DMS53 treated with DMSO at 0.1 percent for 48 hours (cell line): ENCODE data around the gene SPON1.
"Not testable (repeated sequence)": the region's sequence is repeated elsewhere in the genome, so short reads cannot be mapped to it uniquely, and the experiment has no call there.

Experiments
- DNase-seq: peaks from one replicate; lab custom pipeline; 2025; ENCODE audit not compliant: unreplicated experiment; lab: John Stamatoyannopoulos, UW

SPON1 gene

DNA sequence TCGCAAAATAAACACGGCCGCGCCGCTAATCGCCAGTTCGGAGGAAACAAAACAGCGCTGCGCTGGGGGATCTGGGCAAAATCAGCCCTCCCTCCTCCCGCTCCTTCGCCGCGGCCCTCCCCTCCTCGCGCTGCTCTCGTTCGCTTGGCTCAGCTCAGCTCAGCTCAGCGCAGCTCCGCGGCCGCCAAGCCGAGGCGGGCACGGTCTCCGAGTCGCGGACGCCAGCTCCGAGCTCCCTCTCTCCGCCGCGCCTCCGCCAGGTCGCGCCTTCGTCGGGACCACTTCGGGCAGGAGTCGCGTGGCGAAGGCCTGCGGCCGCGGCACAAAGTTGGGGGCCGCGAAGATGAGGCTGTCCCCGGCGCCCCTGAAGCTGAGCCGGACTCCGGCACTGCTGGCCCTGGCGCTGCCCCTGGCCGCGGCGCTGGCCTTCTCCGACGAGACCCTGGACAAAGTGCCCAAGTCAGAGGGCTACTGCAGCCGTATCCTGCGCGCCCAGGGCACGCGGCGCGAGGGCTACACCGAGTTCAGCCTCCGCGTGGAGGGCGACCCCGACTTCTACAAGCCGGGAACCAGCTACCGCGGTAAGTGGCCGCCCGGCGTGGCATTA, at the start of gene SPON1:
TSS of gene SPON1 (plus strand) at position 162 of the 607 bp plus-strand sequence. CDS start at position 344, 182 bp downstream.
- no peak for DNase-seq

DNA sequence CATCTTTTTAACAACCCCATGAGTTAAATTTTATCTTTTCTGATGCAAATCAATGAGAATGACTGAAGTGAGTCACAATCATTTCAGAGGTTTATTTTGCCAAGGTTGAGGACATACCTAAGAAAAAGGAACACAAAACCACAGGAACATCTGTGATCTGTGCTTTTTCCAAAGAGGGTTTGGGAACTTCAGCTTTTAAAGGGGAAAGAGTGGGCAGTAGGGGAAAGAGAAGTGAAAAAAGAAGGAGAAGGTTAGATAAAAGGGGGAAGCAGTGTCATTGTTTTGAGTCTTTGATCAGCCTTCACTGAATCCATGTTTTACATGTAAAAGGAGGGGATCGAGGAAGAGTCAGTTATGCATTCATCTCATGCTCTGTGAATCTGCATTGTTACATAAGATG, 45.3 kb upstream of the SPON1 start:
- no peak for DNase-seq

GRCh38 chr11:13917904-13918303, 44.6 kb upstream of the SPON1 start:
- DNase-seq, result no peak

DNA sequence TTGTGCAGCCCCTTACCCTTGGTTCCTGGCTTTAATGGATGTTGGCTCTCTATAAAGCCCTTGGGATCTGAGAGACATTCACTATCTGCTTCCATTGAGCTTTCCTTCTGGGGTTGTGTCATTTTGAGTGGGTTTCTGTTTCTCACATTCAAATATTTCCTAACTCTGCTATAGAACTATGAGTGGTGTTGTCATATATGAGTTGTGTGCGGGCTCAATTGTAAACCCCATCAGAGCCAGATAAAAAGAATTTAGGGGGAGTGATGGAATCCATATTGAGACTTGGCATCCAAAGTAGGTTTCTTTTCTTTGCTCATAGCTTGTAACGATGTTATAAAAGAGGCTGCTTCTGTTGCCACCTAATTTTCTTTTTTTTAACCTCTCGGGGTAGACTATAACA, 41.8 kb upstream of the SPON1 start:
- no peak for DNase-seq

DNA sequence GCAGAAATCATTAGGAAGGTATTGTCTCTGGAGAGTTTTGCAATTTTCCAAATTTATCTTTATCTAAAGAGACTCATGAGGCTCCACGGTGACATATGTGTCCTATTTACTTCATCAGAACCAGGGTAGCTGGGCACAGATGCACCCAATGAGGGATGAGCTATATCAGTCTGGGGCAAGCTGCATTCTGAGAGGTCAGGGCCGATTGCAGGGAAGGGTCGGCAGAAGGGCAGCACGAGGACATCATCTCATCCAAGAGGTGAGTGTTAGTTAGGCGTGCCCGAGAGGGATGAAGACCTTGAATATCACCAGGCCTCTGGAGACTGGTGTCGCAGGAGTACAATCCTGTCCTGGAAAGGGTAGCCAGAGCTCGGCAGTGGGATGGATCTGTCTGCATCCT, 41.0 kb upstream of the SPON1 start:
- DNase-seq, result no peak

DNA sequence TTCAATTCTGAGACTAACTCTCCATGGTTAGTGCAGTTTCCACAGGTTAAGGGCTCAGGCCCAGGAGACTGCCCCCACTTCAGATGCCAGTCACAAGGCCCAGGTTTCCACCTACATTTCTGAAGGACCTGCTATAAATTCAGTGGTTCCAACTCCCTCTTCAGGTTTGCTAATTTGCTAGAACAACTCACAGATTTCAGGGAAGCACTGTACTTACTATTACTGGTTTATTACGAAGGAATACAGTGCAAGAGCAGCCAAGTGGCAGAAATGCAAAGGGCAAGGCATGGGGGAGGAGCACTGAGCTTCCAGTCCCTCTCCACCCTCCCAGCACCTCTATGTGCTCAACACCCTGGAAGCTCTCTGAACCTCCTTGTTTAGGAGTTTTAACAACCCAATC, 39.3 kb upstream of the SPON1 start:
- no peak for DNase-seq

- DNase-seq, result no peak
Measured at GRCh38 chr11:13923716-13924650, 38.5 kb upstream of the SPON1 start.

DNA sequence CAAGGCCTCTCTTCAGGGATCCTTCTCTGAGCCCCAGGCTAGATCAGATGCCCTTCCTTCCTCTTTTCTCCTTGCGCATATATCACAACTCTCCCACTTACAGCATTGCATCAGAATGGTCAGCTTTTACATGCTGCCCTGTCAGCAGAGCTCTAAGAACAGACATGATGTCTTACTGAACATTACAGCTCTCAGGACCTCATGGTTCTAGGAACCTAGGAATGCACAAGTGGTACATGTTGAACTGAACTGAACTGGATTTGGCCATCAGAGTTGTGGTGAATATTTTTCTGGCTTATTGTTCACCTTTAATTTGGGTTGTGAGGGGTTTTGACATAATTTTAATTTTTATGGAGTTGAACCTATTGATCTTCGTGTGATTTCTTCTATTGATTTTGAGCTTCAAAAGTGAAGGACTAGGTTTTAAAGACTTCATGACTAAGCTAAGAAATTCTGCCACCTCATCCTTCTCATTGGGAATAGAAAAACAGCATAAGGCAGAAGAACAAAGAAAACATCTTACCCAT, 37.7 kb upstream of the SPON1 start:
- DNase-seq, result no peak

- DNase-seq, result not testable (repeated sequence)
Measured at GRCh38 chr11:13926366-13926765, 36.2 kb upstream of the SPON1 start.

GRCh38 chr11:13926981-13927380, 35.5 kb upstream of the SPON1 start:
- no peak for DNase-seq

GRCh38 chr11:13927481-13927880, 35.0 kb upstream of the SPON1 start:
- no peak for DNase-seq

DNA sequence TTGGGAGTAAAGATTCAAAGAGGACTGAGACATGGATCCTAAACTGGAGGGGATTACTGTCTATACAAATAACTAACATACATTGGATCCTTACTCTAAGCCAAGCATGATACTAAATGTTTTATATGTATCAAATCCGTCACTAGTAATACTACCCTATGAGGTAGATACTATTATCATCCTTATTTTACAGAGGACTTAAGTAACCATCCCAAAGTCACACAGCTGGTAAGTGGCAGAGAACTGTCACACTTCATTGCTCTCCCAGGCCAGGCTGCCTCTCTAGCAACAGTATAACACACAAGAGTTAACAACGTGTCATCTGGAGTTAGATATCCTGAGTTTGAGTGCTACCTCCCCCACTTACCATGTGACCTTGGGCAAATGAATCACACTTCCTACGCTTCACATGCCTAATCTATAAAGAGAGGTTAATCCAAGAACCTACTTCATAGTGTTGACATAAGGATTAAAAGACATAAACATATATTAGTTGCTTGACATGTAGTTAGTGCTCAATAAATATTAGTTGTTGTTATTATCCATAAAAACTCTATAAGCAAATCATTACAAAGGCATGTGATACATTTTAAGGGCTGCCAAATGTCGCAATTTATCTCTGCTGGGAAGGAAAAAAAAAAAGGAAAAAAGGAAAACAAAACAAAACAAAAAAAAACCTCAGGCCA, 33.8 kb upstream of the SPON1 start:
- DNase-seq, result peak; percentile 97

- DNase-seq, result no peak
Measured at GRCh38 chr11:13929395-13929891, 33.1 kb upstream of the SPON1 start.

- no peak for DNase-seq
Measured at GRCh38 chr11:13931356-13931755, 31.2 kb upstream of the SPON1 start.

- not testable (repeated sequence) for DNase-seq
Measured at GRCh38 chr11:13937154-13937553, 25.4 kb upstream of the SPON1 start.

- not testable (repeated sequence) for DNase-seq
Measured at GRCh38 chr11:13938829-13939228, 23.7 kb upstream of the SPON1 start.

- no peak for DNase-seq
Measured at GRCh38 chr11:13939961-13940906, 22.3 kb upstream of the SPON1 start.

- DNase-seq, result no peak
Measured at GRCh38 chr11:13940907-13941256, 21.6 kb upstream of the SPON1 start.

DNA sequence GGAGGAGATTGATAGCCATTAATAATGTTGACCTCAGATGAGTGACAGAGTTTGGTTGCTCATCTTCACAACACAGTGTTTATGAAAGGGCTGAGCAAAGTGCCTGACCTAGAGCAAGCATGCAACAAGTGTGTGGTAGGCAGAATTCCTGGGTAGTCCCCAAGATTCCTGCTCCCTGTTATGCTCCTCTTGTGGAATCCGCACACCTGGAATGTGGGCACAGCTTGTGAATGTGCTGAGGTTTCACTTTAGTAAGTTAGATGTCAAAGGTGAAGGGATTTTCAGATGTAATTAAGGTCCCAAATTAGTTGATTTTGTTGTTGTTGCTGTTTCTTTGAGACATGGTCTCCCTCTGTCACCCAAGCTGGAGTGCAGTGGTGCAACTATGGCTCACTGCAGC, 20.7 kb upstream of the SPON1 start:
- no peak for DNase-seq

- DNase-seq, result no peak
Measured at GRCh38 chr11:13942378-13942777, 20.1 kb upstream of the SPON1 start.
